ENCODE measurements around the gene CNTNAP2.

DNA sequence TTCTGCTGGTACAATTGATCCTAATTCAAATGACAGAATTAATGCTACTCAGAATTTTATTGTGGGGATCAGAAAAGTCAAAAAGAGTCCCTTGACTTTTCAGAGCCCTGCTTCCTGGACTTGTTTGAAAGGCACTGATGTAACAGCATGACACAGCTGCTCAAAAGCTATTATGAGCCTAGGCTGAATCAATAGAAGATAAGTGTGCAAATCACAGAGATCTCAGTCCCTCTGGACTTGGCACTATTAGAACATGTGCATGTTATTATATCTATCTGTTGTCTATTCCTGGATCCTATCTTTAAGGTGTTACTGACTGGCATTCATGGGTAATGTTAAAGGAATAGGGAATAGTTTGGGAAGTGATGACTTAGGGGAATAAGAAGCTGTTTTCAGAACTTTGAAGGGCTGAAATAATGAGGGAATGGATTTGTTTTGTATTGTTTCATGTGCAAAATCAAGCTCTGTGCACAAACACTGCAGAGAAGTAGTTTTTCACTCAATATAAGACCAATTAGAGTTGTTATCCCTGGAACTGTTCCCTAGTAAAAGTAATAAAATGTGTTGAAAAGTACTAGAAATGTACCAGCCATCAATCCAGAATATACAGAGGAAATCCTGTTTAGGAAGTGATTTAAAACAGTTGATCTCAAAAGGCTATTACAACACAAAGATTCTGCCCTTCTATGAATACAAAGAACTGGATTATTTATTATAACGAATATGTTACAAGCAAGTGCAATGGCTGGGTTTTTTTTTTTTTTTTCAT lies 1659.1 kb downstream of the CNTNAP2 start:
- TF ChIP-seq EP300 (IDR thresholded peaks at IDR 0.05), result no peak
- TF ChIP-seq, protein P1, sequence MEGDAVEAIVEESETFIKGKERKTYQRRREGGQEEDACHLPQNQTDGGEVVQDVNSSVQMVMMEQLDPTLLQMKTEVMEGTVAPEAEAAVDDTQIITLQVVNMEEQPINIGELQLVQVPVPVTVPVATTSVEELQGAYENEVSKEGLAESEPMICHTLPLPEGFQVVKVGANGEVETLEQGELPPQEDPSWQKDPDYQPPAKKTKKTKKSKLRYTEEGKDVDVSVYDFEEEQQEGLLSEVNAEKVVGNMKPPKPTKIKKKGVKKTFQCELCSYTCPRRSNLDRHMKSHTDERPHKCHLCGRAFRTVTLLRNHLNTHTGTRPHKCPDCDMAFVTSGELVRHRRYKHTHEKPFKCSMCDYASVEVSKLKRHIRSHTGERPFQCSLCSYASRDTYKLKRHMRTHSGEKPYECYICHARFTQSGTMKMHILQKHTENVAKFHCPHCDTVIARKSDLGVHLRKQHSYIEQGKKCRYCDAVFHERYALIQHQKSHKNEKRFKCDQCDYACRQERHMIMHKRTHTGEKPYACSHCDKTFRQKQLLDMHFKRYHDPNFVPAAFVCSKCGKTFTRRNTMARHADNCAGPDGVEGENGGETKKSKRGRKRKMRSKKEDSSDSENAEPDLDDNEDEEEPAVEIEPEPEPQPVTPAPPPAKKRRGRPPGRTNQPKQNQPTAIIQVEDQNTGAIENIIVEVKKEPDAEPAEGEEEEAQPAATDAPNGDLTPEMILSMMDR (IDR thresholded peaks at IDR 0.05), result no peak
